Lower leg skin (tissue), 4 donors: ENCODE data around the gene TSSK1B. TPM values are rescaled to one million over a fixed set of nuclear protein-coding genes. Genes with fewer than 3 reads are reported as not detected.
"Not testable (repeated sequence)": the region's sequence is repeated elsewhere in the genome, so short reads cannot be mapped to it uniquely, and the experiment has no call there.

Experiments
- DNase-seq, 2 donors: peaks; one replicate each; pipeline ENCODE4 v3.0.0-alpha.2; 2019; ENCODE audit warnings: low spot score in 2 of 2
- H3K4me3 ChIP-seq: fragments of 200-600 bp; sonication (generic); 2 replicates; pipeline ENCODE4 v1.5.1; 2017; ENCODE audit warnings: mild to moderate bottlenecking, low read depth; ENCODE audit not compliant: poor library complexity, severe bottlenecking
- POLR2A ChIP-seq, 2 donors: fragments of 450-650 bp; IDR thresholded peaks; one replicate each; pipeline ENCODE4 v1.6.1; 2016 to 2017; ENCODE audit warnings: antibody characterized with exemption in 2 of 2, mild to moderate bottlenecking in 1 of 2, moderate library complexity in 1 of 2
- WGBS, 2 donors: methylation state at CpG; one replicate each; pipeline ENCODE4 v1.1.5; 2018; 5-methylcytosine and 5-hydroxymethylcytosine counted together
- intact Hi-C: fragments of 100-400 bp; cut with DNase I; formaldehyde crosslinking; loops from one replicate; pipeline ENCODE4 v1.15.0; 2023; ENCODE audit warnings: low total_unique reads
- total RNA-seq, 4 donors: library from RNA; depleted of rRNA; stranded (reverse); fragments of >200 nt; gene quantifications; one replicate each; pipeline ENCODE4 v1.1.0, GENCODE V29; 2016
- TF ChIP-seq, protein P1 (sequence below), 3 donors: fragments of 450-650 bp; IDR thresholded peaks; one replicate each; pipeline ENCODE4 v1.5.1; 2016; ENCODE audit warnings: antibody characterized with exemption in 3 of 3, mild to moderate bottlenecking in 3 of 3, moderate library complexity in 2 of 3

Gene TSSK1B
- total RNA-seq, 4 donors from 2014 or later, result 0.11 to 0.54 (median 0.42) TPM; not detected in 1

DNA sequence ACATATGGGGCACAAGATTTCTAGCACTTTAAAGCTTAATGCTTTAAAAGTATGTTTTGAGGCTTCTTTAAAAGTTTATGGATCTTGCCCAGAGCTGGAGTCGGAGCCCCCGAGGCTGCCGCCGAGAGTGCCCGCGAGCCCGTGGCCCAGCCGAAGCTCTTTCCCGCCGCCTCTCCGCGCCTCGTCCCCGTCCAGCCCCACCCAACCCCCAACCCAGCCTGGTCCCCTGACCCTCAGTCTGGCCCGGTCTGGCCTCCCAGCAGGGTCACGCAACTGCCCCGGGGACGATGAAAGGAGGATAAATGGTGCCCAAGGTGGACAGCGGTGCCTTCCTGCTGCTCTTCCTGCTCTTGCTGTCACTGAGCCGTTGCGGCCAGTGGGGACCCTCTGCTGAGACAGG lies 1.7 kb downstream of the TSSK1B start:
- WGBS, 2 donors, result 92 to 95% methylated on average over 21 of the region's 21 CpGs
- TF ChIP-seq, protein P1, sequence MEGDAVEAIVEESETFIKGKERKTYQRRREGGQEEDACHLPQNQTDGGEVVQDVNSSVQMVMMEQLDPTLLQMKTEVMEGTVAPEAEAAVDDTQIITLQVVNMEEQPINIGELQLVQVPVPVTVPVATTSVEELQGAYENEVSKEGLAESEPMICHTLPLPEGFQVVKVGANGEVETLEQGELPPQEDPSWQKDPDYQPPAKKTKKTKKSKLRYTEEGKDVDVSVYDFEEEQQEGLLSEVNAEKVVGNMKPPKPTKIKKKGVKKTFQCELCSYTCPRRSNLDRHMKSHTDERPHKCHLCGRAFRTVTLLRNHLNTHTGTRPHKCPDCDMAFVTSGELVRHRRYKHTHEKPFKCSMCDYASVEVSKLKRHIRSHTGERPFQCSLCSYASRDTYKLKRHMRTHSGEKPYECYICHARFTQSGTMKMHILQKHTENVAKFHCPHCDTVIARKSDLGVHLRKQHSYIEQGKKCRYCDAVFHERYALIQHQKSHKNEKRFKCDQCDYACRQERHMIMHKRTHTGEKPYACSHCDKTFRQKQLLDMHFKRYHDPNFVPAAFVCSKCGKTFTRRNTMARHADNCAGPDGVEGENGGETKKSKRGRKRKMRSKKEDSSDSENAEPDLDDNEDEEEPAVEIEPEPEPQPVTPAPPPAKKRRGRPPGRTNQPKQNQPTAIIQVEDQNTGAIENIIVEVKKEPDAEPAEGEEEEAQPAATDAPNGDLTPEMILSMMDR (IDR thresholded peaks at IDR 0.05), result no peak
- no peak for TF ChIP-seq POLR2A (IDR thresholded peaks at IDR 0.05)
- DNase-seq, result no peak
- intact Hi-C loops, result no loop called here
- H3K4me3 ChIP-seq, result no peak overlapping the region

GRCh38 chr5:113427871-113428574 lies 6.8 kb downstream of the TSSK1B start:
- intact Hi-C loops, result no loop called here
- H3K4me3 ChIP-seq, result no peak overlapping the region
- no peak for TF ChIP-seq POLR2A (IDR thresholded peaks at IDR 0.05)
- TF ChIP-seq, protein P1 (IDR thresholded peaks at IDR 0.05), result no peak
- DNase-seq, result no peak
- 29 to 38% methylated on average over 3 of the region's 3 CpGs for WGBS, 2 donors

GRCh38 chr5:113425909-113426308 lies 8.9 kb downstream of the TSSK1B start:
- intact Hi-C loops, result no loop called here
- no peak overlapping the region for H3K4me3 ChIP-seq
- 44 to 51% methylated on average over 3 of the region's 3 CpGs for WGBS, 2 donors
- no peak for DNase-seq
- TF ChIP-seq POLR2A (IDR thresholded peaks at IDR 0.05), result no peak
- TF ChIP-seq, protein P1 (IDR thresholded peaks at IDR 0.05), result no peak

- H3K4me3 ChIP-seq, result no peak overlapping the region
- 82% methylated on average over 2 of the region's 2 CpGs for WGBS, 2 donors
- DNase-seq, result no peak
- TF ChIP-seq, protein P1 (IDR thresholded peaks at IDR 0.05), result no peak
- TF ChIP-seq POLR2A (IDR thresholded peaks at IDR 0.05), result no peak
- intact Hi-C loops, result no loop called here
These were observed 13.1 kb downstream of the TSSK1B start for GRCh38 chr5:113421693-113422092.

DNA sequence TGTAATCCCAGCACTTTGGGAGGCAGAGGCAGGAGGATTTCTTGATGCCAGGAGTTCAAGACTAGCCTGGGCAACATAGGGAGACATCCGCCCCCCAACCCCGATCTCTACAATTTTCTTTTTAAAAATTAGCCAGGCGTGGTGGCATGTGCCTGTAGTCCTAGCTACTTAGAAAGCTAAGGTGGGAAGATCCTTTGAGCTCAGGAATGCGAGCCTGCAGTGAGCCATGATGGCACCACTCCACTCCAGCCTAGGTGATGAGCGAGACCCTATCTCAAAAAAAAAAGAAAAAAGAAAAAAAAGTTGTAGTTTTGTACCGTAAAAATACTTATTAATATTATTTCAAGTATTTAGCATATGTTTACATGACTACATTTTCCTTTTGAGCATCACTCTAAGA lies 29.3 kb downstream of the TSSK1B start:
- no peak for TF ChIP-seq POLR2A (IDR thresholded peaks at IDR 0.05)
- TF ChIP-seq, protein P1 (IDR thresholded peaks at IDR 0.05), result no peak
- intact Hi-C loops, result no loop called here
- DNase-seq, result no peak
- H3K4me3 ChIP-seq, result no peak overlapping the region
- 81 to 83% methylated on average over 6 of the region's 6 CpGs for WGBS, 2 donors

DNA sequence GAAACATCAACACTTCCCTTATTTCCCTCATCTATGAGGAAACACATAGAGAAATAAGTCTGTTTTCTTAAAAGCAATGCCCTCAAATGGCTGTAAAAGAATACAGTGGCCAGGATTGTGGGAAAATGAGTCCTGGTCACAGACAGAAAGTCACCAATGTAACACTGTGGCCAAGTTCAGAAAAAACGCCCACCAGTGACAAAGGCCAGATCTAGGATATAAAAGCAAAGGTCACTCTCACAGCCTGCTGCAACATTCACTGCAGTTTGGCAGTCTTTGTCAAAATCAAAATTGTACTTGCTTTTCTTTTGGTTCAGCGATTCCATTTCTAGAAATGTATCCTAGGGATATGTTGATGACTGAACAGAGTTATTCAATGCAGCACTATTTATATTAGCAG lies 30.5 kb downstream of the TSSK1B start:
- intact Hi-C loops, result no loop called here
- H3K4me3 ChIP-seq, result no peak overlapping the region
- WGBS, 2 donors, result 74 to 87% methylated on average over 2 of the region's 2 CpGs
- no peak for DNase-seq
- TF ChIP-seq, protein P1 (IDR thresholded peaks at IDR 0.05), result no peak
- no peak for TF ChIP-seq POLR2A (IDR thresholded peaks at IDR 0.05)

DNA sequence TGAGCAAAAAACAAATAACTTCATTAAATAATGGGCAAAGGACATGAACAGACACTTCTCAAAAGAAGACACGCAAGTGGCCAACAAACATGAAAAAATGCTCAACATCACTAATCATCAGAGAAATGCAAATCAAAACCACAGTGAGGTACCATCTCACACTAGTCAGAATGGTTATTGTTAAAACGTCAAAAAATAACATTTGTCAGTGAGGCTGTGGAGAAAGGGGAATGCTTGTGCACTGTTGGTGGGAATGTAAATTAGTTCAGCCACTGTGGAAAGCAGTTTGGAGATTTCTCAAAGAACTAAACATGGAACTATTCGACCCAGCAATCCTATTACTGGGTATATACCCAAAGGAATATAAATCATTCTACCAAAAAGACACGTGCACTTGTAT lies 36.8 kb downstream of the TSSK1B start:
- H3K4me3 ChIP-seq, DNase-seq, intact Hi-C loops: not testable (repeated sequence)
- WGBS, 2 donors, result 77% methylated on average over 4 of the region's 4 CpGs
